GM19395 (cell line): ENCODE results near the gene AGK.

Source experiments
- ATAC-seq: cut with Tn5 transposase; IDR thresholded peaks from one replicate; pipeline ENCODE4 v1.9.1; 2021; ENCODE audit warnings: mild to moderate bottlenecking, moderate library complexity; ENCODE audit not compliant: unreplicated experiment

The AGK gene

DNA sequence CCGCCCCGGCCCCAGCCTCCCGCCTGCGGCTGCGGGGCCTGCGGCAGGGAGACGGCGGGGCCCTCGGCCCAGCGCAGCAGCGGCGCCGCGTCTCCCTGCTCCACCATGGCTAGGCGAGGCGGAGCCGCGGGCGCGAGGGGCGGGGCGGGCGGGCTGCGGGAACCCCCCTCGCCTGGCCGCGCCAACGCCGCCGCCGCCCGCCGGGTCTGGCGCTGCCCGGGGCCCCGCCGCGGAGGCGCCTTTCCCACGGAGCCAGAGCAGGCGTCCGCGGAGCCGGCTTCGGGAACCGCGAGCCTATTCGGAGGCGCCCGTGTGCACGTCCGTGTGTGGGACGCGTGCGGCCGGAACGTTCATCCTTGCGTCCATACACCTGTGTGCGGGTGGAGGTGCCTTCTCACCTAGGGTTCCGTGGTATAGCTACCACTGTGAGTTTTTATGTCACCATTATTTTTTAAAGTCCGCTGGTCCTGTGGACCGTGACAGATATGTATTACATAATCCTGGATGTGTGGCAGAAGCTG is 150.9 kb downstream of the AGK start, which contains the start of gene DENND11:
TSS of gene DENND11 (minus strand) at position 120 of the 521 bp plus-strand sequence. CDS start at position 107, 13 bp downstream.
- ATAC-seq, result peak; percentile 71

DNA sequence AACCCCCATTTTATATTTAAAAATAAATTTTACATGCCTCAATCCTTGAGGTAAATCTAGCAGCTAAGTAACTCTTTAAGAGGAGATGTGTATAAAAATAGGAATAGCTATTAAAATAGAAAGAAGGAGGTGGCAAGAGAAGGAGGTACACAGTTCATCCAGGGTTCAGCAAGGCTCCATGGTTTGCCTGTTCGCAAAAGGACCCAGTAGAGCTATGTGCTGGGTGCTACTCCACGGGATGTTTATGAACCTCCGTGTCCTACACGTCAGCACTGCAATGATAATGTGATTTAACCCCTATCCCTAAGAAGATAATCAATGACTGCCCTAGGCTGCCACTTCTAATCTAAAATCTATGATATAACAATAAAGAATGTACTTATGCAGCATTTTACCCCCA is 151.7 kb downstream of the AGK start:
- ATAC-seq, result no peak

DNA sequence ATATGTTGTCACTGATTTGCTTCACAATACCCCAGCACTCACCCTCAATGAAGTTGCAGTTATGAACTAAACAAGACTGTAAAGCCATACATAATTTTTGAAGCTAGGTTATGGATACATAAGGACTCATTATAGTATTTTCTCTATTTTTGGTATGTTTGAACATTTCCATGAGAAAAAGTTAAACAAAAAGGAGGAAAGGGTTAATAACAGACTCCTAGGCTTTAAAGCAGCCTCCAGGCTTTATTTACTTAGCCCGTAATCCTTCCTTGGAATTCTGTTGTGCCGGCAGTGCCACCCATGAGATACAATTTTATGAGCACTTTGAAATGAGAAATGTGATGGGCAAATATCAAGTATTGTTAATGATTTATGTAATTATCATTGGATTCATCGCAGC is 152.9 kb downstream of the AGK start:
- no peak for ATAC-seq

DNA sequence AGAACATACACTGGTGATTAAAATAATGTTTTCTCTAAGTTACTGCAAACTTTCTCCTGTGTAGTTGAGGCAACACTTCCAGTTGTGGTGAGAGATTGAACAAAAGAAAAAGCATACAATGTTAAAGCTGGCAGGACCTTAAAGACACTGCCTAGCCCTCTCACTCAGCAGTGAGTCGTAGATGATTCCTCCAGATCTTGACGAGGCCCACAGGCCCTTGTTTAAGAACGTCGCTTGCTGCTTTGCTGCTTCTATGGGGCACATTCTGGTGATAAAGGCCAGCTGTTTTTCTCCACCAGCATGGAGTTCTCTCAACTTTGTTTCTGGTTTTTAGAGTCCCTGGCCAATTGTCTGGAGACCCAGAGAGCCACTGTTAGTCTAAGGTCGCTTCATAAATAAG is 153.5 kb downstream of the AGK start:
- no peak for ATAC-seq
